HL-60 (cell line): ENCODE data around the gene LRP1B.

ENCODE experiments used
- DNase-seq, 2 experiments: peaks; one replicate each; pipeline ENCODE4 v3.0.0-alpha.2; 2010 to 2020; ENCODE audit warnings: low read depth in 1 of 2, low spot score in 1 of 2
- H3K27ac ChIP-seq: fragments of 250-450 bp; sonication (Bioruptor Pico); replicated peaks from 2 replicates; pipeline ENCODE4 v1.5.1; 2020; ENCODE audit warnings: mild to moderate bottlenecking, moderate library complexity
- H3K27me3 ChIP-seq: fragments of 250-450 bp; sonication (Bioruptor Pico); 2 replicates; pipeline ENCODE4 v1.5.1; 2021; ENCODE audit warnings: mild to moderate bottlenecking, moderate library complexity; ENCODE audit not compliant: insufficient read depth, poor library complexity, severe bottlenecking
- H3K4me3 ChIP-seq: replicated peaks from 2 replicates; pipeline ENCODE4 v1.5.1; 2011; ENCODE audit warnings: mild to moderate bottlenecking, control low read depth, low read length; ENCODE audit not compliant: insufficient read depth
- GABPA ChIP-seq: IDR thresholded peaks from 2 replicates; pipeline ENCODE4 v1.6.1; 2012; ENCODE audit warnings: low read depth
- POLR2AphosphoS5 ChIP-seq: IDR thresholded peaks from 2 replicates; pipeline ENCODE4 v1.6.1; 2012; ENCODE audit warnings: low read depth
- SPI1 ChIP-seq: IDR thresholded peaks from 2 replicates; pipeline ENCODE4 v1.6.1; 2012; ENCODE audit warnings: low read depth, mild to moderate bottlenecking, borderline replicate concordance
- TF ChIP-seq, protein P1 (sequence below): IDR thresholded peaks from one replicate; pipeline ENCODE4 v1.5.1; 2011; ENCODE audit warnings: low read length, control low read depth, inconsistent platforms; ENCODE audit not compliant: insufficient read depth
- TF ChIP-seq, protein P2 (sequence below): IDR thresholded peaks from 2 replicates; pipeline ENCODE4 v1.6.1; 2012; ENCODE audit warnings: low read depth; ENCODE audit not compliant: insufficient replicate concordance

The LRP1B gene

DNA sequence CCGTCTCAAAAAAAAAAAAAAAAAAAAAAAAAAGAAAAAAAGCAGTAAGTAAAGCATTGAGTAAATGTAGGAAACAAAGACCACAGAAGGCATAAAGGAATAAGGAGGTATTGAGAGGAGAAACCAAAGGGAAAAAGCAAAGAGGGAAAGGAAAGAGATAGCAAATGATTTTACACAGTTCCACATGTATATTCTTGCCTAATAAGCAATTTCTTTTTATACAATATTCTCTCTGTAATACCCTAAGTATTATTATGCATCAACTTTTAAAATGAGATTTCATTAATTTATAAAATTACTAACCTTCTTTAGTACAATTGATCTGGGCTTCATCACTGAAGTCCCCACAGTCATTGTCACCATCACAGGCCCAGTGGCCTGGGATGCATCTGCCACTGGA, 1180.9 kb downstream of the LRP1B start:
- Histone ChIP-seq H3K4me3 (no peak overlapping the region), H3K27ac (no peak overlapping the region), H3K27me3 (no peaks in the 10 kb centered on the region)
- TF ChIP-seq, protein P1, sequence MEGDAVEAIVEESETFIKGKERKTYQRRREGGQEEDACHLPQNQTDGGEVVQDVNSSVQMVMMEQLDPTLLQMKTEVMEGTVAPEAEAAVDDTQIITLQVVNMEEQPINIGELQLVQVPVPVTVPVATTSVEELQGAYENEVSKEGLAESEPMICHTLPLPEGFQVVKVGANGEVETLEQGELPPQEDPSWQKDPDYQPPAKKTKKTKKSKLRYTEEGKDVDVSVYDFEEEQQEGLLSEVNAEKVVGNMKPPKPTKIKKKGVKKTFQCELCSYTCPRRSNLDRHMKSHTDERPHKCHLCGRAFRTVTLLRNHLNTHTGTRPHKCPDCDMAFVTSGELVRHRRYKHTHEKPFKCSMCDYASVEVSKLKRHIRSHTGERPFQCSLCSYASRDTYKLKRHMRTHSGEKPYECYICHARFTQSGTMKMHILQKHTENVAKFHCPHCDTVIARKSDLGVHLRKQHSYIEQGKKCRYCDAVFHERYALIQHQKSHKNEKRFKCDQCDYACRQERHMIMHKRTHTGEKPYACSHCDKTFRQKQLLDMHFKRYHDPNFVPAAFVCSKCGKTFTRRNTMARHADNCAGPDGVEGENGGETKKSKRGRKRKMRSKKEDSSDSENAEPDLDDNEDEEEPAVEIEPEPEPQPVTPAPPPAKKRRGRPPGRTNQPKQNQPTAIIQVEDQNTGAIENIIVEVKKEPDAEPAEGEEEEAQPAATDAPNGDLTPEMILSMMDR, result no peak
- TF ChIP-seq, protein P2, sequence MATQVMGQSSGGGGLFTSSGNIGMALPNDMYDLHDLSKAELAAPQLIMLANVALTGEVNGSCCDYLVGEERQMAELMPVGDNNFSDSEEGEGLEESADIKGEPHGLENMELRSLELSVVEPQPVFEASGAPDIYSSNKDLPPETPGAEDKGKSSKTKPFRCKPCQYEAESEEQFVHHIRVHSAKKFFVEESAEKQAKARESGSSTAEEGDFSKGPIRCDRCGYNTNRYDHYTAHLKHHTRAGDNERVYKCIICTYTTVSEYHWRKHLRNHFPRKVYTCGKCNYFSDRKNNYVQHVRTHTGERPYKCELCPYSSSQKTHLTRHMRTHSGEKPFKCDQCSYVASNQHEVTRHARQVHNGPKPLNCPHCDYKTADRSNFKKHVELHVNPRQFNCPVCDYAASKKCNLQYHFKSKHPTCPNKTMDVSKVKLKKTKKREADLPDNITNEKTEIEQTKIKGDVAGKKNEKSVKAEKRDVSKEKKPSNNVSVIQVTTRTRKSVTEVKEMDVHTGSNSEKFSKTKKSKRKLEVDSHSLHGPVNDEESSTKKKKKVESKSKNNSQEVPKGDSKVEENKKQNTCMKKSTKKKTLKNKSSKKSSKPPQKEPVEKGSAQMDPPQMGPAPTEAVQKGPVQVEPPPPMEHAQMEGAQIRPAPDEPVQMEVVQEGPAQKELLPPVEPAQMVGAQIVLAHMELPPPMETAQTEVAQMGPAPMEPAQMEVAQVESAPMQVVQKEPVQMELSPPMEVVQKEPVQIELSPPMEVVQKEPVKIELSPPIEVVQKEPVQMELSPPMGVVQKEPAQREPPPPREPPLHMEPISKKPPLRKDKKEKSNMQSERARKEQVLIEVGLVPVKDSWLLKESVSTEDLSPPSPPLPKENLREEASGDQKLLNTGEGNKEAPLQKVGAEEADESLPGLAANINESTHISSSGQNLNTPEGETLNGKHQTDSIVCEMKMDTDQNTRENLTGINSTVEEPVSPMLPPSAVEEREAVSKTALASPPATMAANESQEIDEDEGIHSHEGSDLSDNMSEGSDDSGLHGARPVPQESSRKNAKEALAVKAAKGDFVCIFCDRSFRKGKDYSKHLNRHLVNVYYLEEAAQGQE, result no peak
- TF ChIP-seq POLR2AphosphoS5, result no peak
- TF ChIP-seq SPI1, result no peak
- TF ChIP-seq GABPA, result no peak
- no peak for DNase-seq

DNA sequence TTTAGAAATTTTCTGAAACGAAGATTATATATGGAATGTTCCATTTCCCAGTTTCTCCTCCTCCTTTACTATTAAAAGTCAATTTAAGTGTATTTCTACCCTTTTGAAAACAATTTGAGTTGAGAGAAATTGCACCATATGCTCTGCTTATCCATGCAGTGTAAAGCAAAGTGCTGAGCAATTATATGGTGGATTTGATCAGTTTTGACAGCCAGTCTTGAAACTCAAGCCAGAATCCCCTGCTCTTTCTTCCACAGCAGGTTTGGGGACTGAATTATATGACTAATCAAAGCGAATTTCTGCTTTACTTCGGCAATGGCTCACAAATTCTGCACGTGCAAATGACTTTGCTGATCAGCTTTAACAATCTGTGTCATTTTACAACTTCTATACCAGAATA, 1183.6 kb downstream of the LRP1B start:
- H3K4me3 ChIP-seq, result no peak overlapping the region
- no peaks in the 10 kb centered on the region for H3K27me3 ChIP-seq
- no peak overlapping the region for H3K27ac ChIP-seq
- TF ChIP-seq GABPA (no peak), POLR2AphosphoS5 (no peak)
- TF ChIP-seq, protein P1, result no peak
- DNase-seq, result no peak

DNA sequence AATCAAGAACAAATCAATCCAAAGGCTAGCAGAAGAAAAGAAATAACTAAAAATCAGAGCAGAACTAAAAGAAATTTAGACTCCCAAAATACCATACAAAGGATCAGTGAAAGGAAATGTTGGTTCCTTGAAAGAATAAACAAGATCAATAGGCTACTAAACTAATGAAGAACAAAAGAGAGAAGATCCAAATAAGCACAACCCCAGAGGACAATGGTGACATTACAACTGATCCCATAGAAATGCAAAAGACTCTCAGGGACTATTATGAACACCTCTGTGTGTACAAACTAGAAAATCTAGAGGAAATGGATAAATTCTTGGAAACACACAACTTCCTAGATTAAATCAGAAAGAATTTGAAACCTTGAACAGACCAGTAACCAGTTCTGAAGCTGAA, 1186.9 kb downstream of the LRP1B start:
- Histone ChIP-seq H3K27ac (no peak overlapping the region), H3K27me3 (no peaks in the 10 kb centered on the region), H3K4me3 (no peak overlapping the region)
- TF ChIP-seq, protein P2, result no peak
- TF ChIP-seq GABPA (no peak), SPI1 (no peak), POLR2AphosphoS5 (no peak)
- TF ChIP-seq, protein P1, result no peak
- no peak for DNase-seq

DNA sequence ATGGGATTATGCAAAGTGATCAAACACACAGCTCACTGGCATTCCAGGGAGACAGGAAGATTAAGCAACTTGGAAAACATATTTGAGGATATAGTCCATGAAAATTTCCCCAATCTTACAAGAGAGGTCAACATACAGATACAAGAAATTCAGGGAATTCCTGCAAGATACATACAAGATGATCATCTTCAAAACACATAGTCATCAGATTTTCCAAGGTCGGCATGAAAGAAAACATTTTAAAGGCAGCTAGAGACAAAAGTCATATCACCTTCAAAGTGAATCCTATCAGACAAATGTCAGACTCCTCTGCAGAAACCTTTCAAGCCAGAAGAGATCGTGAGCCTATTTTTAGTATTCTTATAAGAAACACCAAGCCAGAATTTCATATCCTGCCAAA, 1188.5 kb downstream of the LRP1B start:
- DNase-seq, result no peak
- Histone ChIP-seq H3K27ac (no peak overlapping the region), H3K27me3 (no peaks in the 10 kb centered on the region), H3K4me3 (no peak overlapping the region)
- TF ChIP-seq POLR2AphosphoS5, result no peak
- no peak for TF ChIP-seq GABPA
- TF ChIP-seq, protein P2, result no peak
- TF ChIP-seq, protein P1, result no peak
- TF ChIP-seq SPI1, result no peak
